OCI-LY7 (cell line): ENCODE results near the gene FAM107B.
A peak's percentile ranks its signal among the peaks of the same experiment; 100 is the strongest.

ENCODE experiments used
- EZH2phosphoT487 ChIP-seq: fragments of 200-600 bp; sonication (generic); IDR thresholded peaks from 2 replicates; pipeline ENCODE4 v1.6.1; 2018; ENCODE audit warnings: low read depth, borderline replicate concordance, mild to moderate bottlenecking, mixed run types, antibody characterized with exemption, low read length, moderate library complexity, mixed read lengths
- TF ChIP-seq, protein P1 (sequence below): fragments of 200-600 bp; sonication (generic); conservative IDR thresholded peaks from 2 replicates; pipeline ENCODE4 v1.5.1; 2014; ENCODE audit warnings: mild to moderate bottlenecking, antibody characterized with exemption, low read length, moderate library complexity, mixed read lengths

GRCh38 chr10:14758994-14759664 is 15.6 kb downstream of the FAM107B start:
- TF ChIP-seq, protein P1, sequence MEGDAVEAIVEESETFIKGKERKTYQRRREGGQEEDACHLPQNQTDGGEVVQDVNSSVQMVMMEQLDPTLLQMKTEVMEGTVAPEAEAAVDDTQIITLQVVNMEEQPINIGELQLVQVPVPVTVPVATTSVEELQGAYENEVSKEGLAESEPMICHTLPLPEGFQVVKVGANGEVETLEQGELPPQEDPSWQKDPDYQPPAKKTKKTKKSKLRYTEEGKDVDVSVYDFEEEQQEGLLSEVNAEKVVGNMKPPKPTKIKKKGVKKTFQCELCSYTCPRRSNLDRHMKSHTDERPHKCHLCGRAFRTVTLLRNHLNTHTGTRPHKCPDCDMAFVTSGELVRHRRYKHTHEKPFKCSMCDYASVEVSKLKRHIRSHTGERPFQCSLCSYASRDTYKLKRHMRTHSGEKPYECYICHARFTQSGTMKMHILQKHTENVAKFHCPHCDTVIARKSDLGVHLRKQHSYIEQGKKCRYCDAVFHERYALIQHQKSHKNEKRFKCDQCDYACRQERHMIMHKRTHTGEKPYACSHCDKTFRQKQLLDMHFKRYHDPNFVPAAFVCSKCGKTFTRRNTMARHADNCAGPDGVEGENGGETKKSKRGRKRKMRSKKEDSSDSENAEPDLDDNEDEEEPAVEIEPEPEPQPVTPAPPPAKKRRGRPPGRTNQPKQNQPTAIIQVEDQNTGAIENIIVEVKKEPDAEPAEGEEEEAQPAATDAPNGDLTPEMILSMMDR = peak; percentile 80
- TF ChIP-seq EZH2phosphoT487 = no peak
